A673 (cell line): ENCODE data around the gene FGFR1OP2. TPM values are rescaled to one million over a fixed set of nuclear protein-coding genes. Genes with fewer than 3 reads are reported as not detected.
A peak's percentile ranks its signal among the peaks of the same experiment; 100 is the strongest.

Experiments used
- BruUV-seq: library from RNA; stranded (reverse); fragments of 400-500 nt; replicated peaks from 2 replicates; lab custom pipeline; 2021; lab: Mats Ljungman, UMichigan
- CTCF ChIA-PET: fragments of 300-600 bp; sonication (Branson Sonifier 250); formaldehyde crosslinking; loops from one replicate; lab custom pipeline; 2022; ENCODE audit warnings: antibody characterized with exemption; lab: Charles Lee
- POLR2A ChIA-PET: fragments of 300-600 bp; sonication (Branson Sonifier 250); formaldehyde crosslinking; loops from one replicate; lab custom pipeline; 2022; ENCODE audit warnings: antibody characterized with exemption; ENCODE audit not compliant: low non-redundant PET; lab: Charles Lee
- DNase-seq: peaks from one replicate; pipeline ENCODE4 v3.0.0-alpha.2; 2015; ENCODE audit warnings: low spot score
- H3K27ac ChIP-seq: fragments of 200-600 bp; sonication (generic); 2 replicates; pipeline ENCODE4 v1.5.1; 2016; ENCODE audit warnings: mixed run types, low read depth, mild to moderate bottlenecking, mixed read lengths, antibody characterized with exemption, low read length; ENCODE audit not compliant: poor library complexity, severe bottlenecking
- H3K27me3 ChIP-seq: fragments of 200-600 bp; sonication (generic); replicated peaks from 2 replicates; pipeline ENCODE4 v1.6.1; 2017; ENCODE audit warnings: mixed run types, low read depth, mild to moderate bottlenecking, mixed read lengths, antibody characterized with exemption, low read length; ENCODE audit not compliant: insufficient read depth, poor library complexity
- H3K36me3 ChIP-seq: fragments of 200-600 bp; sonication (generic); 2 replicates; pipeline ENCODE4 v1.6.1; 2016; ENCODE audit warnings: mixed run types, mild to moderate bottlenecking, mixed read lengths, antibody characterized with exemption, low read length; ENCODE audit not compliant: insufficient read depth, poor library complexity, severe bottlenecking
- H3K4me1 ChIP-seq: fragments of 200-600 bp; sonication (generic); 2 replicates; pipeline ENCODE4 v1.6.1; 2017; ENCODE audit warnings: mixed run types, mild to moderate bottlenecking, mixed read lengths, antibody characterized with exemption, low read length; ENCODE audit not compliant: insufficient read depth, poor library complexity, severe bottlenecking
- H3K4me3 ChIP-seq: fragments of 200-600 bp; sonication (generic); 2 replicates; pipeline ENCODE4 v1.5.1; 2016; ENCODE audit warnings: low read depth, mixed run types, mild to moderate bottlenecking, mixed read lengths, low read length; ENCODE audit not compliant: poor library complexity, severe bottlenecking
- H3K9me3 ChIP-seq: fragments of 200-600 bp; sonication (generic); 2 replicates; pipeline ENCODE4 v1.6.1; 2016; ENCODE audit warnings: mixed run types, low read depth, mild to moderate bottlenecking, mixed read lengths, antibody characterized with exemption, low read length; ENCODE audit not compliant: poor library complexity, severe bottlenecking
- EZH2 ChIP-seq: fragments of 200-600 bp; sonication (generic); IDR thresholded peaks from 2 replicates; pipeline ENCODE4 v1.6.1; 2017; ENCODE audit warnings: borderline replicate concordance, low read depth, mild to moderate bottlenecking, mixed read lengths, antibody characterized with exemption, low read length; ENCODE audit not compliant: poor library complexity, severe bottlenecking
- intact Hi-C: fragments of 100-400 bp; cut with micrococcal nuclease; formaldehyde crosslinking; loops from one replicate; pipeline ENCODE4 v1.10.0; 2022; ENCODE audit not compliant: unreplicated experiment
- total RNA-seq: library from RNA; stranded (reverse); gene quantifications from 2 replicates; pipeline ENCODE4 v1.2.3, GENCODE V29; 2021
- TF ChIP-seq, protein P1 (sequence below): fragments of 300-800, 200-600 bp; sonication (generic); conservative IDR thresholded peaks from 2 replicates; pipeline ENCODE4 v1.5.1; 2017; ENCODE audit warnings: low read depth, mild to moderate bottlenecking, antibody characterized with exemption, low read length, moderate library complexity, mixed read lengths

The FGFR1OP2 gene
- total RNA-seq, 1 experiment from 2014 or later: 40.3 TPM

DNA sequence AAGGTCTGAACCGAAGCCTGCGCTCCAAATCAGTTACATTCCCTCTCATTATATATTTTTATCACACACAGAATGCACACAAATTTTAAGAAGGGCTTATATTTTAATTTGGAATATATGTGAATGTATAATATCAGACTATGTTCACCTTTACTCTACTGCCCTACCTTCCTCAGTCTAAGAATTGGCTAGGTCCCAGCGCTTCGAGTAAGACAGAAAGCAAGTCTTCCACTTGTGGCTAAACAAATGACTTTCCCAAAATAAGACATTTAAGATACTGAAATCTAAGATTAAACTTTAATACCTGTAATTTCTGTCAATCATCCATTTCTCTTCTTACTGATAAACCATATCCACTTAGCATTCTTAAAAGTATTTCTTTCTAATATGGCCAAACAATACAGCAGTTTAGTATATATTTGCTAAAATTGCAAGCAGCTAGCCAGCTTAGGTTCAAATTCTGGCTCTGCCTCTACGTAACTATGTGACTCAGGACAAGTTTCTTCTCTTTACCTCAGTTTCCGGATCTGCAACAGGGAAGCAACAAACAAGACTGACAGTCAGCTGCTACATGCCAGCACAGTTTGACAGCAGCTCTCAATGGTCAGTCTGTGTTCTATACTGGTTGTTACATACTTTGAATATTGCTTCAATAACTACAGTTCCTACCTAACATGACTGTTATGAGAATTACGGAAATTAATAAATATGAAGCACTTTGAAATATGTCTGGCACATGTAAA is 2.5 kb upstream of the FGFR1OP2 start:
- intact Hi-C loops: loop anchor here (5.0 kb wide), 1 partner anchor 76 kb away; the partner anchor contains the start of gene TM7SF3
- DNase-seq: no peak
- Histone ChIP-seq H3K4me1 (peaks cover 19% of the 10 kb centered on the region), H3K27ac (no peak overlapping the region), H3K9me3 (no peaks in the 10 kb centered on the region), H3K36me3 (peaks cover 5% of the 10 kb centered on the region), H3K27me3 (no peaks in the 10 kb centered on the region), H3K4me3 (peak overlapping the region; percentile 79)
- TF ChIP-seq, protein P1, sequence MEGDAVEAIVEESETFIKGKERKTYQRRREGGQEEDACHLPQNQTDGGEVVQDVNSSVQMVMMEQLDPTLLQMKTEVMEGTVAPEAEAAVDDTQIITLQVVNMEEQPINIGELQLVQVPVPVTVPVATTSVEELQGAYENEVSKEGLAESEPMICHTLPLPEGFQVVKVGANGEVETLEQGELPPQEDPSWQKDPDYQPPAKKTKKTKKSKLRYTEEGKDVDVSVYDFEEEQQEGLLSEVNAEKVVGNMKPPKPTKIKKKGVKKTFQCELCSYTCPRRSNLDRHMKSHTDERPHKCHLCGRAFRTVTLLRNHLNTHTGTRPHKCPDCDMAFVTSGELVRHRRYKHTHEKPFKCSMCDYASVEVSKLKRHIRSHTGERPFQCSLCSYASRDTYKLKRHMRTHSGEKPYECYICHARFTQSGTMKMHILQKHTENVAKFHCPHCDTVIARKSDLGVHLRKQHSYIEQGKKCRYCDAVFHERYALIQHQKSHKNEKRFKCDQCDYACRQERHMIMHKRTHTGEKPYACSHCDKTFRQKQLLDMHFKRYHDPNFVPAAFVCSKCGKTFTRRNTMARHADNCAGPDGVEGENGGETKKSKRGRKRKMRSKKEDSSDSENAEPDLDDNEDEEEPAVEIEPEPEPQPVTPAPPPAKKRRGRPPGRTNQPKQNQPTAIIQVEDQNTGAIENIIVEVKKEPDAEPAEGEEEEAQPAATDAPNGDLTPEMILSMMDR: no peak
- no peak for TF ChIP-seq EZH2
- no TSS peak for BruUV-seq
- POLR2A ChIA-PET: interaction anchor here (0.6 kb wide), 1 partner anchor 182 kb away, joined by 3 read pairs; no protein-coding TSS in a partner anchor
- CTCF ChIA-PET: no interaction called here

DNA sequence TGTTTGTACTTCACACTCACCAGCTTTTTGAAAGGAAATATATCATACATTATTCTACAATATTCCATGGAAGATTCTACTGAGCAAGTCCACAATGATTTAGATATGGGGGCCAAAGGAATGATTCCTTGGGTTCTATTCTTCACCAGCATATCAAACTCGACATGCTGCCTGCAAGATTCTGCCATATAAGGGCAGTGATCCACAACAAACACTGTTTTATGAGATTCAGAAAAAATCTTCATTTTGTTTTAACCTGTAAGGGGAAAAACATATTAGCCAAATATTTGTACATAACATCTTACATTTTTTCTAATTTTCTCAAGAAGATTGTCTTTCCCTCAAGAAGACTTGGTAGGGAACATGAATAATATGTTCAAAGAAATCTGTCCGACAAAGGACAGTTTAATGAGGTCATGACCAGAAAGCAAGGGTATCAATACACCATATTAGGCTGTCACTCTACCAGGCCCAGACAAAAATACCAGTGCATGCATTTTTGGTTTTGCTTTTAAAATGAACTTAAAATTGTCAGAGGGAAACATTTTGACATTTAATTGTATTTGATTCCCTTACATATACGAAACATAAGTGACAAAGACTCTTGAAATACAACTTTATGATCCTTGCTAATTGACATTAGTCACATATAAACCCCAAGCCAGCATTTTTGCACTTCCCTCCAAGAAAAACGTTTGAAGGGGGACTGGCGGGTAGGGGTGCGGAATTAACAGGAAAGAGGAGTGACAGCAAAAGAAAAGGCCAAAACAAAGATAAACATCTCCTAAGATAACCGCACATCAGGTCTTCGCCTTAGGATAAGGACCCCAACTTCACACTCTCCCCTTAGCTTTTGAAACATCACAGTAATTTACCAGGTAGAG is 1.5 kb upstream of the FGFR1OP2 start:
- BruUV-seq: no TSS peak
- POLR2A ChIA-PET: no interaction called here
- no peak for TF ChIP-seq EZH2
- TF ChIP-seq, protein P1: no peak
- DNase-seq: no peak
- CTCF ChIA-PET: no interaction called here
- H3K4me1 ChIP-seq: peaks cover 19% of the 10 kb centered on the region
- H3K4me3 ChIP-seq: peak overlapping the region; percentile 79
- peaks cover 5% of the 10 kb centered on the region for H3K36me3 ChIP-seq
- intact Hi-C loops: loop anchor here (5.0 kb wide), 1 partner anchor 76 kb away; the partner anchor contains the start of gene TM7SF3
- H3K9me3 ChIP-seq: no peaks in the 10 kb centered on the region
- H3K27me3 ChIP-seq: no peaks in the 10 kb centered on the region
- H3K27ac ChIP-seq: peak overlapping the region; percentile 93

DNA sequence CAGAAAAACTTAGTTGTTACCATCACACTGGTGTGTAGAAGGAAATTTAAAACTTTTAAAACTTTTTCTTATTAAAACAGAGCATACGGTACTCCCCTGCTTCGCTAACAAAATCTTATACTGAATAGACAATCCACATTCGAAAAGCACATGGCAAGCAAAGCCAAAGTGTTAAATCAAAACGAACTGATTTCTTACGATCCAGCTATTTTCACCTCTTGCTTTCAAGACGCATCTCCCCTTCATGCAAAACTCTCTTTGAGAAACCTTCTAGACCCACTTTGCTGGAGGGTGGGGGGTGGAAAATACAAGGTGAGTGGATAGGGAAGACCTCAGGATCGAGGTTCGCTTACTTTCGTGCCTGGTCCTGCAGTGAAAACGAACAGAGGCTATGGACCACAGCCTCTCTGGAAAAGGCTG is 817 bp upstream of the FGFR1OP2 start:
- no peak for DNase-seq
- H3K4me3 ChIP-seq: peak overlapping the region; percentile 79
- no peaks in the 10 kb centered on the region for H3K9me3 ChIP-seq
- peaks cover 19% of the 10 kb centered on the region for H3K4me1 ChIP-seq
- H3K27ac ChIP-seq: peak overlapping the region; percentile 93
- TSS peak; percentile 41 for BruUV-seq
- CTCF ChIA-PET: no interaction called here
- H3K27me3 ChIP-seq: no peaks in the 10 kb centered on the region
- peaks cover 5% of the 10 kb centered on the region for H3K36me3 ChIP-seq
- TF ChIP-seq, protein P1: no peak
- no peak for TF ChIP-seq EZH2
- intact Hi-C loops: loop anchor here (5.0 kb wide), 1 partner anchor 75 kb away; the partner anchor contains the start of gene TM7SF3
- POLR2A ChIA-PET: no interaction called here
